Measurements from ENCODE around the gene FAM98C.
"Not testable (repeated sequence)": the region's sequence is repeated elsewhere in the genome, so short reads cannot be mapped to it uniquely, and the experiment has no call there.

FAM98C gene

GRCh38 chr19:38402967-38403674 lies at the start of gene FAM98C:
TSS of gene FAM98C (plus strand) at chr19:38403093. CDS start at chr19:38403154, 61 bp downstream.
- peak; percentile 97 for DNase-seq

GRCh38 chr19:38355728-38356725 lies 46.9 kb upstream of the FAM98C start:
- DNase-seq: no peak

GRCh38 chr19:38358071-38358470 lies 44.8 kb upstream of the FAM98C start:
- DNase-seq: no peak

GRCh38 chr19:38359242-38360021 lies 43.5 kb upstream of the FAM98C start:
- no peak for DNase-seq

GRCh38 chr19:38360351-38360750 lies 42.5 kb upstream of the FAM98C start:
- no peak for DNase-seq

- no peak for DNase-seq
These were observed 41.9 kb upstream of the FAM98C start for GRCh38 chr19:38360839-38361631.

GRCh38 chr19:38361633-38362075 lies 41.2 kb upstream of the FAM98C start:
- DNase-seq: peak; percentile 21

- DNase-seq: no peak
These were observed 40.6 kb upstream of the FAM98C start for GRCh38 chr19:38362076-38362945.

GRCh38 chr19:38362946-38363688 lies 39.8 kb upstream of the FAM98C start:
- not testable (repeated sequence) for DNase-seq

- DNase-seq: no peak
These were observed 35.9 kb upstream of the FAM98C start for GRCh38 chr19:38367041-38367440.

GRCh38 chr19:38369584-38369983 lies 33.3 kb upstream of the FAM98C start:
- no peak for DNase-seq

- no peak for DNase-seq
These were observed 32.6 kb upstream of the FAM98C start for GRCh38 chr19:38370299-38370698.

- no peak for DNase-seq
These were observed 31.8 kb upstream of the FAM98C start for GRCh38 chr19:38371081-38371480.

- no peak for DNase-seq
These were observed 29.0 kb upstream of the FAM98C start for GRCh38 chr19:38373907-38374331.

GRCh38 chr19:38374332-38375097 lies 28.4 kb upstream of the FAM98C start, which contains the start of gene PSMD8:
TSS of gene PSMD8 (plus strand) at chr19:38374571. CDS start at chr19:38374602, 31 bp downstream.
- DNase-seq: peak; percentile 100

GRCh38 chr19:38375098-38375493 lies 27.8 kb upstream of the FAM98C start:
- no peak for DNase-seq

- no peak for DNase-seq
These were observed 27.1 kb upstream of the FAM98C start for GRCh38 chr19:38375748-38376147.

- no peak for DNase-seq
These were observed 26.3 kb upstream of the FAM98C start for GRCh38 chr19:38376576-38376975.

GRCh38 chr19:38377052-38377451 lies 25.8 kb upstream of the FAM98C start:
- DNase-seq: no peak
